Brain microvascular endothelial cell (primary cell): ENCODE measurements around the gene SOX10.

Experiments
- DNase-seq: peaks from one replicate; pipeline ENCODE4 v3.0.0-alpha.2; 2020
- H3K27ac ChIP-seq: fragments of 250-450 bp; sonication (Bioruptor Pico); 2 replicates; pipeline ENCODE4 v1.5.1; 2020; ENCODE audit warnings: mild to moderate bottlenecking, moderate library complexity
- H3K27me3 ChIP-seq: fragments of 250-450 bp; sonication (Bioruptor Pico); replicated peaks from 2 replicates; pipeline ENCODE4 v1.5.1; 2020; ENCODE audit warnings: mild to moderate bottlenecking
- H3K36me3 ChIP-seq: fragments of 250-450 bp; sonication (Bioruptor Pico); replicated peaks from 2 replicates; pipeline ENCODE4 v1.5.1; 2020; ENCODE audit warnings: mild to moderate bottlenecking
- H3K4me3 ChIP-seq: 2 replicates; pipeline ENCODE4 v1.5.1; 2011; ENCODE audit warnings: low read depth, mild to moderate bottlenecking, control low read depth, low read length, moderate library complexity
- CTCF ChIP-seq: IDR thresholded peaks from 2 replicates; pipeline ENCODE4 v1.5.1; 2011; ENCODE audit warnings: low read depth, mild to moderate bottlenecking, moderate library complexity, low read length, control low read depth, inconsistent platforms; ENCODE audit errors: missing control alignments
- in situ Hi-C: cut with HindIII; loops from 2 replicates; pipeline ENCODE4 v1.10.0; 2017; ENCODE audit warnings: low sequenced_read_pairs, low pct_ligation_motif_present

The SOX10 gene

GRCh38 chr22:37996515-37997246 is 12.3 kb upstream of the SOX10 start:
- no peak for TF ChIP-seq CTCF
- no peaks in the 10 kb centered on the region for H3K27me3 ChIP-seq
- no peak overlapping the region for H3K4me3 ChIP-seq
- no peak overlapping the region for H3K27ac ChIP-seq
- no peak for DNase-seq
- H3K36me3 ChIP-seq = no peaks in the 10 kb centered on the region
- in situ Hi-C loops = no loop called here

GRCh38 chr22:37996079-37996478 is 11.7 kb upstream of the SOX10 start:
- H3K36me3 ChIP-seq = no peaks in the 10 kb centered on the region
- in situ Hi-C loops = no loop called here
- H3K27me3 ChIP-seq = no peaks in the 10 kb centered on the region
- no peak overlapping the region for H3K27ac ChIP-seq
- DNase-seq = no peak
- no peak for TF ChIP-seq CTCF
- no peak overlapping the region for H3K4me3 ChIP-seq

GRCh38 chr22:37995460-37995859 is 11.1 kb upstream of the SOX10 start:
- TF ChIP-seq CTCF = no peak
- in situ Hi-C loops = no loop called here
- H3K27ac ChIP-seq = no peak overlapping the region

DNA sequence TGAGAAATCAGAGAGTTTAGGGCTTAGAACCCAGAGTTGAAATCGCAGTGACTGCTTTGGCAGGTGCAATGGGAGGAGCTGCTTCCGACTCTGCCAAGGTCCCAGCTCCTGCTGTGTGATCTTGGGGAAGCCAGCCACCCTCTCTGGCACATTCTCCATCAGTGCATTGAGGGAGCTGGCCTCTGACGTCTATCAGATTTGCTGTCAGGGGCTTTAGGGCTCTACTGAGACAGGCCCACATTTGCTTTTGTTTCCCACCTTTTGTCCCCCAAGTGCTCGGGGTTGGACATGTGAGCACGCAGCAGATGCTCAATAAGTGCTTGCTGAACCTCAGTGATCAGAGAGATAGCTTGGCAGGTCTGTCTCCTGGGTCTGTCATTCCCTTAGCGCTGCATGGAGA is 10.6 kb upstream of the SOX10 start:
- H3K36me3 ChIP-seq = no peaks in the 10 kb centered on the region

More at GRCh38 chr22:37995460-37995859, 11.1 kb upstream of the SOX10 start:
- H3K4me3 ChIP-seq = no peak overlapping the region
- no peak for DNase-seq
- no peaks in the 10 kb centered on the region for H3K36me3 ChIP-seq
- H3K27me3 ChIP-seq = no peaks in the 10 kb centered on the region

DNA sequence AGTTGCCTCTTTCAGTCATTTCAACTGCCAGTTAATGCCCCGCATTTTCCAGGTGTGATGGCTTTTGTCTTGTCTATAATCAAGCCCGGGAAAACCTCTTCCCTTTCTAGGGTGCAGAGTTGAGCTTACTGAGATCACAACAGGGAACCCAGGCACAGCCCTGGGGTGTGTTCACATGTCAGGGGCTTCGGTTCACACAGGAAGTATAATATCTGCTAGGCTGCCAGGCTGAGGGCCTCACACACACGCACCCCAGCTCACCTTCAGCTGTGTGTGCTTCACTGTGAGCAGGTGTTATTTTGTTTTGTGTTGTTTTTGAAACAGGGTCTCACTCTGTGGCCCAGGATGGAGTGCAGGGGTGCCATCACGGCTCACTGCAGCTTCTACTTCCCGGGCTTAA is 9.7 kb upstream of the SOX10 start:
- no peaks in the 10 kb centered on the region for H3K27me3 ChIP-seq
- H3K27ac ChIP-seq = no peak overlapping the region
- no peak for DNase-seq
- no peak overlapping the region for H3K4me3 ChIP-seq
- H3K36me3 ChIP-seq = no peaks in the 10 kb centered on the region
- TF ChIP-seq CTCF = no peak
- in situ Hi-C loops = no loop called here

More for the DNA sequence above, 10.6 kb upstream of the SOX10 start:
- DNase-seq = no peak
- Histone ChIP-seq H3K4me3 (no peak overlapping the region), H3K27me3 (no peaks in the 10 kb centered on the region), H3K27ac (no peak overlapping the region)
- in situ Hi-C loops = no loop called here
- TF ChIP-seq CTCF = no peak

GRCh38 chr22:37991731-37992442 is 7.5 kb upstream of the SOX10 start:
- in situ Hi-C loops = no loop called here
- no peak overlapping the region for H3K27ac ChIP-seq
- H3K4me3 ChIP-seq = no peak overlapping the region
- TF ChIP-seq CTCF = no peak
- no peaks in the 10 kb centered on the region for H3K36me3 ChIP-seq
- DNase-seq = no peak
- no peaks in the 10 kb centered on the region for H3K27me3 ChIP-seq
